Measurements from ENCODE around the gene NFKBIA.
"Not testable (repeated sequence)": the region's sequence is repeated elsewhere in the genome, so short reads cannot be mapped to it uniquely, and the experiment has no call there.

Gene NFKBIA

GRCh38 chr14:35384455-35385041 is 20.0 kb downstream of the NFKBIA start:
- Histone ChIP-seq H3K4me3 (ENCODE audit: low read length) (no peak overlapping the region), H3K4me1 (ENCODE audit: control insufficient read depth, insufficient read depth, low read length) (peaks cover 29% of the 10 kb centered on the region), H3K9ac (ENCODE audit: low read length) (no peak overlapping the region), H3K36me3 (ENCODE audit: control insufficient read depth, insufficient read depth, low read length) (no peaks in the 10 kb centered on the region), H3K27ac (ENCODE audit: low read depth, low read length) (peak overlapping the region; percentile 94), H3K27me3 (ENCODE audit: control insufficient read depth, insufficient read depth, low read length) (no peaks in the 10 kb centered on the region)

GRCh38 chr14:35383569-35384454 is 20.7 kb downstream of the NFKBIA start:
- no peak overlapping the region for H3K4me3 ChIP-seq (ENCODE audit: low read length)
- H3K36me3 ChIP-seq (ENCODE audit: control insufficient read depth, insufficient read depth, low read length) = no peaks in the 10 kb centered on the region
- H3K4me1 ChIP-seq (ENCODE audit: control insufficient read depth, insufficient read depth, low read length) = peaks cover 29% of the 10 kb centered on the region
- no peak overlapping the region for H3K9ac ChIP-seq (ENCODE audit: low read length)
- H3K27ac ChIP-seq (ENCODE audit: low read depth, low read length) = peak overlapping the region; percentile 94
- no peaks in the 10 kb centered on the region for H3K27me3 ChIP-seq (ENCODE audit: control insufficient read depth, insufficient read depth, low read length)

GRCh38 chr14:35380794-35381193 is 23.8 kb downstream of the NFKBIA start:
- Histone ChIP-seq H3K27ac (ENCODE audit: low read depth, low read length) (no peak overlapping the region), H3K9ac (ENCODE audit: low read length) (no peak overlapping the region)

GRCh38 chr14:35379234-35379933 is 25.2 kb downstream of the NFKBIA start:
- H3K4me1 ChIP-seq (ENCODE audit: control insufficient read depth, insufficient read depth, low read length); H3K27ac ChIP-seq (ENCODE audit: low read depth, low read length); H3K27me3 ChIP-seq (ENCODE audit: control insufficient read depth, insufficient read depth, low read length); H3K4me3 ChIP-seq (ENCODE audit: low read length); H3K36me3 ChIP-seq (ENCODE audit: control insufficient read depth, insufficient read depth, low read length); H3K9ac ChIP-seq (ENCODE audit: low read length): not testable (repeated sequence)

More at GRCh38 chr14:35380794-35381193, 23.8 kb downstream of the NFKBIA start:
- H3K27me3 ChIP-seq (ENCODE audit: control insufficient read depth, insufficient read depth, low read length) = no peaks in the 10 kb centered on the region
- peaks cover 19% of the 10 kb centered on the region for H3K4me1 ChIP-seq (ENCODE audit: control insufficient read depth, insufficient read depth, low read length)
- H3K36me3 ChIP-seq (ENCODE audit: control insufficient read depth, insufficient read depth, low read length) = no peaks in the 10 kb centered on the region
- H3K4me3 ChIP-seq (ENCODE audit: low read length) = no peak overlapping the region

- Histone ChIP-seq H3K27ac (ENCODE audit: low read depth, low read length) (no peak overlapping the region), H3K4me3 (ENCODE audit: low read length) (no peak overlapping the region), H3K9ac (ENCODE audit: low read length) (no peak overlapping the region), H3K27me3 (ENCODE audit: control insufficient read depth, insufficient read depth, low read length) (no peaks in the 10 kb centered on the region), H3K4me1 (ENCODE audit: control insufficient read depth, insufficient read depth, low read length) (peaks cover 3% of the 10 kb centered on the region), H3K36me3 (ENCODE audit: control insufficient read depth, insufficient read depth, low read length) (no peaks in the 10 kb centered on the region)
Measured at GRCh38 chr14:35378425-35379233, 25.9 kb downstream of the NFKBIA start.

- Histone ChIP-seq H3K4me3 (ENCODE audit: low read length) (no peak overlapping the region), H3K27ac (ENCODE audit: low read depth, low read length) (no peak overlapping the region), H3K4me1 (ENCODE audit: control insufficient read depth, insufficient read depth, low read length) (no peaks in the 10 kb centered on the region), H3K27me3 (ENCODE audit: control insufficient read depth, insufficient read depth, low read length) (no peaks in the 10 kb centered on the region), H3K36me3 (ENCODE audit: control insufficient read depth, insufficient read depth, low read length) (no peaks in the 10 kb centered on the region), H3K9ac (ENCODE audit: low read length) (no peak overlapping the region)
Measured at GRCh38 chr14:35375558-35376025, 29.0 kb downstream of the NFKBIA start.

GRCh38 chr14:35374263-35374712 is 30.3 kb downstream of the NFKBIA start:
- H3K27ac ChIP-seq (ENCODE audit: low read depth, low read length) = no peak overlapping the region

GRCh38 chr14:35373208-35373607 is 31.3 kb downstream of the NFKBIA start:
- H3K9ac ChIP-seq (ENCODE audit: low read length) = not testable (repeated sequence)

More at GRCh38 chr14:35374263-35374712, 30.3 kb downstream of the NFKBIA start:
- Histone ChIP-seq H3K36me3 (ENCODE audit: control insufficient read depth, insufficient read depth, low read length) (no peaks in the 10 kb centered on the region), H3K27me3 (ENCODE audit: control insufficient read depth, insufficient read depth, low read length) (no peaks in the 10 kb centered on the region), H3K4me3 (ENCODE audit: low read length) (no peak overlapping the region), H3K9ac (ENCODE audit: low read length) (no peak overlapping the region), H3K4me1 (ENCODE audit: control insufficient read depth, insufficient read depth, low read length) (no peaks in the 10 kb centered on the region)

GRCh38 chr14:35370969-35371368 is 33.6 kb downstream of the NFKBIA start:
- H3K4me3 ChIP-seq (ENCODE audit: low read length) = no peak overlapping the region
- H3K27me3 ChIP-seq (ENCODE audit: control insufficient read depth, insufficient read depth, low read length) = no peaks in the 10 kb centered on the region
- no peak overlapping the region for H3K27ac ChIP-seq (ENCODE audit: low read depth, low read length)
- peaks cover 3% of the 10 kb centered on the region for H3K4me1 ChIP-seq (ENCODE audit: control insufficient read depth, insufficient read depth, low read length)
- H3K36me3 ChIP-seq (ENCODE audit: control insufficient read depth, insufficient read depth, low read length) = no peaks in the 10 kb centered on the region
- H3K9ac ChIP-seq (ENCODE audit: low read length) = no peak overlapping the region

More at GRCh38 chr14:35373208-35373607, 31.3 kb downstream of the NFKBIA start:
- not testable (repeated sequence) for H3K27ac ChIP-seq (ENCODE audit: low read depth, low read length); H3K4me3 ChIP-seq (ENCODE audit: low read length); H3K4me1 ChIP-seq (ENCODE audit: control insufficient read depth, insufficient read depth, low read length); H3K36me3 ChIP-seq (ENCODE audit: control insufficient read depth, insufficient read depth, low read length); H3K27me3 ChIP-seq (ENCODE audit: control insufficient read depth, insufficient read depth, low read length)

- Histone ChIP-seq H3K4me1 (ENCODE audit: control insufficient read depth, insufficient read depth, low read length) (peaks cover 3% of the 10 kb centered on the region), H3K27ac (ENCODE audit: low read depth, low read length) (no peak overlapping the region), H3K27me3 (ENCODE audit: control insufficient read depth, insufficient read depth, low read length) (no peaks in the 10 kb centered on the region), H3K4me3 (ENCODE audit: low read length) (no peak overlapping the region), H3K36me3 (ENCODE audit: control insufficient read depth, insufficient read depth, low read length) (no peaks in the 10 kb centered on the region), H3K9ac (ENCODE audit: low read length) (no peak overlapping the region)
Measured at GRCh38 chr14:35369701-35370191, 34.8 kb downstream of the NFKBIA start.

- Histone ChIP-seq H3K4me1 (ENCODE audit: control insufficient read depth, insufficient read depth, low read length) (peaks cover 3% of the 10 kb centered on the region), H3K9ac (ENCODE audit: low read length) (no peak overlapping the region), H3K36me3 (ENCODE audit: control insufficient read depth, insufficient read depth, low read length) (no peaks in the 10 kb centered on the region), H3K27me3 (ENCODE audit: control insufficient read depth, insufficient read depth, low read length) (no peaks in the 10 kb centered on the region), H3K27ac (ENCODE audit: low read depth, low read length) (no peak overlapping the region), H3K4me3 (ENCODE audit: low read length) (no peak overlapping the region)
Measured at GRCh38 chr14:35368583-35369392, 35.8 kb downstream of the NFKBIA start.

All from rectal smooth muscle tissue (tissue), 1 donor.